Measurements from ENCODE around the gene ZC3H6. TPM values are rescaled to one million over a fixed set of nuclear protein-coding genes. Genes with fewer than 3 reads are reported as not detected.

The ZC3H6 gene
- total RNA-seq, 2 experiments from 2014 or later, result 4.3 to 16.5 TPM

GRCh38 chr2:112230371-112230770 lies 45.0 kb upstream of the ZC3H6 start:
- no peaks in the 10 kb centered on the region for H4K20me1 ChIP-seq (ENCODE audit: insufficient read depth, low read length)
- POLR2A ChIA-PET, result no interaction called here
- no peaks in the 10 kb centered on the region for H3K9me2 ChIP-seq (ENCODE audit: insufficient read depth, low read length)
- BruUV-seq (replicated peaks), result no TSS peak
- peaks cover 95% of the 10 kb centered on the region for H3K36me3 ChIP-seq (ENCODE audit: insufficient read depth, low read length)
- CTCF ChIA-PET (ENCODE audit: unreplicated experiment), result no interaction called here
- no peak overlapping the region for H3K27ac ChIP-seq (ENCODE audit: low read depth, low read length, poor library complexity, severe bottlenecking)
- intact Hi-C loops (cut with micrococcal nuclease; ENCODE audit: unreplicated experiment), result no loop called here
- no peak overlapping the region for H2AFZ ChIP-seq (ENCODE audit: low read length)
- H3K4me2 ChIP-seq (ENCODE audit: low read length), result no peak overlapping the region
- H3K4me1 ChIP-seq (ENCODE audit: insufficient read depth, low read length, poor library complexity, severe bottlenecking), result no peaks in the 10 kb centered on the region
- no peak for TF ChIP-seq EZH2phosphoT487 (IDR thresholded peaks at IDR 0.05; ENCODE audit: borderline replicate concordance, low read depth, low read length)
- TF ChIP-seq CTCF (conservative IDR thresholded peaks at IDR 0.05; ENCODE audit: low read length), result no peak
- H3K4me3 ChIP-seq (ENCODE audit: low read depth, low read length, poor library complexity, severe bottlenecking), result no peak overlapping the region
- no peak for DNase-seq (ENCODE audit: low spot score)
- H3K79me2 ChIP-seq (ENCODE audit: insufficient read depth, low read depth, low read length), result no peaks in the 10 kb centered on the region
- H3K9me3 ChIP-seq (ENCODE audit: low read length), result no peaks in the 10 kb centered on the region

GRCh38 chr2:112239862-112240261 lies 35.5 kb upstream of the ZC3H6 start:
- intact Hi-C loops (cut with micrococcal nuclease; ENCODE audit: unreplicated experiment), result no loop called here
- ChIA-PET POLR2A (interaction anchor here (0.6 to 0.7 kb wide), 2 partner anchors 80 to 239 kb away, joined by 3 to 4 read pairs; no protein-coding TSS in a partner anchor), CTCF (ENCODE audit: unreplicated experiment) (no interaction called here)
- DNase-seq (ENCODE audit: low spot score), result no peak
- H3K4me3 ChIP-seq (ENCODE audit: low read depth, low read length, poor library complexity, severe bottlenecking), result no peak overlapping the region
- BruUV-seq (replicated peaks), result no TSS peak
- H3K9me2 ChIP-seq (ENCODE audit: insufficient read depth, low read length), result no peaks in the 10 kb centered on the region
- H4K20me1 ChIP-seq (ENCODE audit: insufficient read depth, low read length), result no peaks in the 10 kb centered on the region
- H3K4me1 ChIP-seq (ENCODE audit: insufficient read depth, low read length, poor library complexity, severe bottlenecking), result no peaks in the 10 kb centered on the region
- no peaks in the 10 kb centered on the region for H3K9me3 ChIP-seq (ENCODE audit: low read length)
- no peak overlapping the region for H3K27ac ChIP-seq (ENCODE audit: low read depth, low read length, poor library complexity, severe bottlenecking)
- H3K4me2 ChIP-seq (ENCODE audit: low read length), result no peak overlapping the region
- TF ChIP-seq EZH2phosphoT487 (IDR thresholded peaks at IDR 0.05; ENCODE audit: borderline replicate concordance, low read depth, low read length) (no peak), CTCF (conservative IDR thresholded peaks at IDR 0.05; ENCODE audit: low read length) (no peak)
- H3K36me3 ChIP-seq (ENCODE audit: insufficient read depth, low read length), result peaks cover 61% of the 10 kb centered on the region
- H3K79me2 ChIP-seq (ENCODE audit: insufficient read depth, low read depth, low read length), result no peaks in the 10 kb centered on the region; the same call in 1 of the 2 replicates
- H2AFZ ChIP-seq (ENCODE audit: low read length), result no peak overlapping the region

GRCh38 chr2:112242384-112242783 lies 33.0 kb upstream of the ZC3H6 start:
- no TSS peak for BruUV-seq (replicated peaks)
- CTCF ChIA-PET (ENCODE audit: unreplicated experiment), result no interaction called here
- H2AFZ ChIP-seq (ENCODE audit: low read length), result no peak overlapping the region
- H3K4me1 ChIP-seq (ENCODE audit: insufficient read depth, low read length, poor library complexity, severe bottlenecking), result no peaks in the 10 kb centered on the region
- DNase-seq (ENCODE audit: low spot score), result no peak
- intact Hi-C loops (cut with micrococcal nuclease; ENCODE audit: unreplicated experiment), result no loop called here
- H3K36me3 ChIP-seq (ENCODE audit: insufficient read depth, low read length), result peaks cover 68% of the 10 kb centered on the region
- no peaks in the 10 kb centered on the region for H3K9me2 ChIP-seq (ENCODE audit: insufficient read depth, low read length)
- POLR2A ChIA-PET, result interaction anchor here (0.7 to 1.8 kb wide), 4 partner anchors 10 to 1193 kb away, joined by 3 to 5 read pairs (median 4); partner anchors contain the start of gene ZC3H8
- H3K4me2 ChIP-seq (ENCODE audit: low read length), result no peak overlapping the region
- TF ChIP-seq EZH2phosphoT487 (IDR thresholded peaks at IDR 0.05; ENCODE audit: borderline replicate concordance, low read depth, low read length) (no peak), CTCF (conservative IDR thresholded peaks at IDR 0.05; ENCODE audit: low read length) (no peak)
- no peak overlapping the region for H3K4me3 ChIP-seq (ENCODE audit: low read depth, low read length, poor library complexity, severe bottlenecking)
- H4K20me1 ChIP-seq (ENCODE audit: insufficient read depth, low read length), result no peaks in the 10 kb centered on the region
- H3K27ac ChIP-seq (ENCODE audit: low read depth, low read length, poor library complexity, severe bottlenecking), result no peak overlapping the region
- H3K9me3 ChIP-seq (ENCODE audit: low read length), result no peaks in the 10 kb centered on the region
- no peaks in the 10 kb centered on the region; the same call in 1 of the 2 replicates for H3K79me2 ChIP-seq (ENCODE audit: insufficient read depth, low read depth, low read length)
